Upper lobe of right lung (tissue), 1 donor: ENCODE results near the gene NKX1-2. TPM values are rescaled to one million over a fixed set of nuclear protein-coding genes. Genes with fewer than 3 reads are reported as not detected.

ENCODE experiments used
- ATAC-seq: fragments of 200-7000 bp; cut with Tn5 transposase; one replicate; pipeline ENCODE4 v1.9.1; 2020; ENCODE audit warnings: mild to moderate bottlenecking, moderate library complexity
- DNase-seq: peaks from one replicate; pipeline ENCODE4 v3.0.0-alpha.2; 2020
- H3K27ac ChIP-seq: fragments of 200-600 bp; one replicate; pipeline ENCODE4 v1.8.0; 2022
- H3K27me3 ChIP-seq: fragments of 200-600 bp; one replicate; pipeline ENCODE4 v1.8.0; 2022; ENCODE audit warnings: mild to moderate bottlenecking
- H3K36me3 ChIP-seq: fragments of 200-600 bp; one replicate; pipeline ENCODE4 v1.8.0; 2022
- H3K4me1 ChIP-seq: fragments of 200-600 bp; one replicate; pipeline ENCODE4 v1.8.0; 2022
- H3K4me3 ChIP-seq: fragments of 200-600 bp; one replicate; pipeline ENCODE4 v1.8.0; 2022; ENCODE audit warnings: mild to moderate bottlenecking
- H3K9me3 ChIP-seq: fragments of 200-600 bp; one replicate; pipeline ENCODE4 v1.8.0; 2022
- CTCF ChIP-seq: fragments of 200-600 bp; IDR thresholded peaks from one replicate; pipeline ENCODE4 v1.8.0; 2022; ENCODE audit warnings: antibody characterized with exemption
- intact Hi-C: fragments of 100-400 bp; cut with DNase I; formaldehyde crosslinking; loops from one replicate; pipeline ENCODE4 v1.11.0; 2022
- total RNA-seq: library from RNA; stranded (reverse); fragmentation: NEBNext Ultra II Directional; extraction: Animal tissue kit (Norgen Biotek cat#: 25700); gene quantifications from one replicate; pipeline ENCODE4 v1.2.1, GENCODE V29; 2021
- donor health status: DM: no; HTN: yes; CAD: no; lungs with severe emphysema.

Gene NKX1-2
- total RNA-seq, 1 donor from 2014 or later, result not detected

GRCh38 chr10:124495725-124496124, 45.9 kb upstream of the NKX1-2 start:
- Histone ChIP-seq H3K27me3 (no peaks in the 10 kb centered on the region), H3K9me3 (no peaks in the 10 kb centered on the region), H3K4me1 (no peaks in the 10 kb centered on the region), H3K27ac (no peak overlapping the region), H3K4me3 (no peak overlapping the region), H3K36me3 (no peaks in the 10 kb centered on the region)
- no peak for TF ChIP-seq CTCF
- no peak for ATAC-seq
- intact Hi-C loops, result no loop called here
- no peak for DNase-seq

- TF ChIP-seq CTCF, result no peak
- no peaks in the 10 kb centered on the region for H3K4me1 ChIP-seq
- intact Hi-C loops, result no loop called here
- no peak for DNase-seq
- no peak overlapping the region for H3K4me3 ChIP-seq
- H3K9me3 ChIP-seq, result no peaks in the 10 kb centered on the region
- H3K27me3 ChIP-seq, result no peaks in the 10 kb centered on the region
- H3K27ac ChIP-seq, result no peak overlapping the region
- no peak for ATAC-seq
- no peaks in the 10 kb centered on the region for H3K36me3 ChIP-seq
These were observed 45.3 kb upstream of the NKX1-2 start for GRCh38 chr10:124495162-124495561.

- ATAC-seq, result peak; percentile 25
- intact Hi-C loops, result no loop called here
- TF ChIP-seq CTCF, result no peak
- H3K4me3 ChIP-seq, result no peak overlapping the region
- no peak overlapping the region for H3K27ac ChIP-seq
- H3K27me3 ChIP-seq, result no peaks in the 10 kb centered on the region
- DNase-seq, result no peak
- H3K36me3 ChIP-seq, result no peaks in the 10 kb centered on the region
- no peaks in the 10 kb centered on the region for H3K4me1 ChIP-seq
- no peaks in the 10 kb centered on the region for H3K9me3 ChIP-seq
These were observed 44.4 kb upstream of the NKX1-2 start for GRCh38 chr10:124494046-124494807.

GRCh38 chr10:124493214-124493882, 43.5 kb upstream of the NKX1-2 start:
- intact Hi-C loops, result no loop called here
- DNase-seq (no peak), ATAC-seq (peak; percentile 62)
- TF ChIP-seq CTCF, result no peak
- H3K4me3 ChIP-seq, result no peak overlapping the region
- H3K4me1 ChIP-seq, result no peaks in the 10 kb centered on the region
- no peaks in the 10 kb centered on the region for H3K36me3 ChIP-seq
- H3K9me3 ChIP-seq, result no peaks in the 10 kb centered on the region
- no peak overlapping the region for H3K27ac ChIP-seq
- no peaks in the 10 kb centered on the region for H3K27me3 ChIP-seq

GRCh38 chr10:124492266-124492665, 42.4 kb upstream of the NKX1-2 start:
- no peak for ATAC-seq
- Histone ChIP-seq H3K9me3 (no peaks in the 10 kb centered on the region), H3K4me1 (no peaks in the 10 kb centered on the region), H3K36me3 (no peaks in the 10 kb centered on the region), H3K4me3 (no peak overlapping the region), H3K27me3 (no peaks in the 10 kb centered on the region), H3K27ac (no peak overlapping the region)
- no peak for TF ChIP-seq CTCF
- intact Hi-C loops, result no loop called here
- no peak for DNase-seq
